Measurements from ENCODE around the gene SESTD1. TPM values are rescaled to one million over a fixed set of nuclear protein-coding genes. Genes with fewer than 3 reads are reported as not detected.
A peak's percentile ranks its signal among the peaks of the same experiment; 100 is the strongest.

The SESTD1 gene
- total and polyA plus RNA-seq, 2 of the 13 experiments (the other 11 are each of a cell fraction or from before 2014, with no cell fraction given): 74.4 to 101 TPM

DNA sequence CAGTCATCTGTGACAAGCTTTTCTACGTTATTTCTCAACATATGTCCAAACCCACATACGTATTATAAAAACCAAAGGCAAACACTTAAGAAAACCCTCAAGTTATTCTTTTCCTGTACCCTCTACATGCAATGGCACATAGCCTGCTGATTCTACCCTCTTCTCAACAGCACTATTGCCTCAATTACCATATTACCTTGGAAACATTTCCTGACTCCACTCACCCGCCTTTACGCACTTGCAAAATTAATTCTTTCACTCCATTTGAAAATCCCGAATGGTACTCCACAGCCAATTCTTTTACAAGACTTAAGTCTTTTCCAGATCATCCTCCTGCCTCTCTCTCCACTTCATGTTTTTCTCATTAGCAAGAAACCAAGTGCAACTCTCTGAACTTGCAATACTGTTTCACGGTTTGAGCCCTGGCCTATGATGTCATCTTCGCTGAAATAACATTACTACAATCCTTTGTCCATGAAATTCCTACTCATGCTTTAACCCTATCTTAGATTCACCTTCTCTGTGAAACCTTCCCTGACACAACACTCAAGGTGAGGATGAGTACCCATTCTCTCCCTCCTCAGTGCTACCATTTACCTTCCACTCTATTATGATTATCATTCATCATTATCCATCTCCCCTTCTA is 29.0 kb downstream of the SESTD1 start:
- no peak overlapping the region for H2AFZ ChIP-seq (ENCODE audit: low read length)
- peaks cover 87% of the 10 kb centered on the region for H3K4me1 ChIP-seq (ENCODE audit: insufficient read depth, low read length)
- peak overlapping the region; percentile 34 for H3K27ac ChIP-seq (ENCODE audit: extremely low read length, insufficient read depth, low read length)
- DNase-seq (ENCODE audit: low spot score) (peak; percentile 44), FAIRE-seq (no peak), ATAC-seq (no peak)
- POLR2A ChIA-PET: interaction anchor here (0.8 to 1.1 kb wide), 2 partner anchors 29 to 110 kb away, joined by 3 to 4 read pairs; partner anchors contain the start of gene SESTD1
- no peak overlapping the region for H3K4me3 ChIP-seq (replicated peaks in 1 of 3; ENCODE audit: insufficient read depth in 1 of 3, low read depth in 2 of 3, low read length in 3 of 3)
- H3K27me3 ChIP-seq (ENCODE audit: control insufficient read depth in 1 of 2, insufficient read depth in 2 of 2, low read length in 2 of 2): no peaks in the 10 kb centered on the region
- H3K9ac ChIP-seq (ENCODE audit: insufficient read depth, low read depth, low read length): no peak overlapping the region
- intact Hi-C loops (cut with micrococcal nuclease; ENCODE audit: unreplicated experiment): loop anchor here (10.0 kb wide), 1 partner anchor 309 kb away; no protein-coding TSS in a partner anchor
- TSS peak; percentile 2 for BruUV-seq (replicated peaks)
- H4K20me1 ChIP-seq (ENCODE audit: insufficient read depth, low read length): 0 out of 2 replicates have a peak, but pooled peaks cover 2% of the 10 kb centered on the region
- H3K4me2 ChIP-seq (ENCODE audit: low read depth, low read length): no peak overlapping the region
- in situ Hi-C loops (cut with HindIII; ENCODE audit: extremely low pct_ligation_motif_present, low pct_unique_long_range_greater_than_20kb): no loop called here
- CTCF ChIA-PET (ENCODE audit: low intra/inter-chr PET ratio, low total read pairs): no interaction called here
- 89% methylated on average over 7 of the region's 7 CpGs for WGBS (ENCODE audit: low lambda C conversion rate)
- peaks cover 95% of the 10 kb centered on the region for H3K79me2 ChIP-seq (ENCODE audit: insufficient read depth, low read length)
- H3K36me3 ChIP-seq (replicated peaks in 1 of 2; ENCODE audit: control insufficient read depth in 1 of 2, insufficient read depth in 2 of 2, low read length in 2 of 2): no peaks in the 10 kb centered on the region; a peak in 1 of 5 replicates
- H3K9me3 ChIP-seq (ENCODE audit: low read length): no peaks in the 10 kb centered on the region
- peak; percentile 7; the same call in 1 of the 2 replicates for TF ChIP-seq KAT7 (CRISPR knock-in tag; IDR thresholded peaks at IDR 0.05; ENCODE audit: borderline replicate concordance)
- TF ChIP-seq, protein P1, sequence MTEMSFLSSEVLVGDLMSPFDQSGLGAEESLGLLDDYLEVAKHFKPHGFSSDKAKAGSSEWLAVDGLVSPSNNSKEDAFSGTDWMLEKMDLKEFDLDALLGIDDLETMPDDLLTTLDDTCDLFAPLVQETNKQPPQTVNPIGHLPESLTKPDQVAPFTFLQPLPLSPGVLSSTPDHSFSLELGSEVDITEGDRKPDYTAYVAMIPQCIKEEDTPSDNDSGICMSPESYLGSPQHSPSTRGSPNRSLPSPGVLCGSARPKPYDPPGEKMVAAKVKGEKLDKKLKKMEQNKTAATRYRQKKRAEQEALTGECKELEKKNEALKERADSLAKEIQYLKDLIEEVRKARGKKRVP (CRISPR knock-in tag; IDR thresholded peaks at IDR 0.05): 0 out of 4 replicates have a peak, but pooled peaks of 1 of the 2 experiments have one; percentile 19
- TF ChIP-seq SAP130 (CRISPR knock-in tag; IDR thresholded peaks at IDR 0.05; ENCODE audit: low read depth): peak; percentile 26; the same call in 1 of the 2 replicates
- 0 out of 2 replicates have a peak, but pooled peaks have one; percentile 35 for TF ChIP-seq ZMYM4 (CRISPR knock-in tag; IDR thresholded peaks at IDR 0.05)
- TF ChIP-seq NR2F1 (CRISPR knock-in tag; IDR thresholded peaks at IDR 0.05): no peak
- no peak for TF ChIP-seq SOX13 (IDR thresholded peaks at IDR 0.05)
- 0 out of 4 replicates have a peak, but pooled peaks of 1 of the 2 experiments have one; percentile 20 for TF ChIP-seq SOX13 (CRISPR knock-in tag; conservative IDR thresholded peaks at IDR 0.05 in 1 of 2, IDR thresholded peaks at IDR 0.05 in 1 of 2)
- 0 out of 2 replicates have a peak, but pooled peaks have one; percentile 44 for TF ChIP-seq FUBP1 (CRISPR knock-in tag; IDR thresholded peaks at IDR 0.05; ENCODE audit: borderline replicate concordance)
- peak; percentile 94 for TF ChIP-seq ATF7 (IDR thresholded peaks at IDR 0.05)
- TF ChIP-seq ATF7 (CRISPR knock-in tag; IDR thresholded peaks at IDR 0.05): no peak
- no peak for TF ChIP-seq ZNF383 (CRISPR knock-in tag; IDR thresholded peaks at IDR 0.05; ENCODE audit: borderline replicate concordance)
- TF ChIP-seq, protein P2, sequence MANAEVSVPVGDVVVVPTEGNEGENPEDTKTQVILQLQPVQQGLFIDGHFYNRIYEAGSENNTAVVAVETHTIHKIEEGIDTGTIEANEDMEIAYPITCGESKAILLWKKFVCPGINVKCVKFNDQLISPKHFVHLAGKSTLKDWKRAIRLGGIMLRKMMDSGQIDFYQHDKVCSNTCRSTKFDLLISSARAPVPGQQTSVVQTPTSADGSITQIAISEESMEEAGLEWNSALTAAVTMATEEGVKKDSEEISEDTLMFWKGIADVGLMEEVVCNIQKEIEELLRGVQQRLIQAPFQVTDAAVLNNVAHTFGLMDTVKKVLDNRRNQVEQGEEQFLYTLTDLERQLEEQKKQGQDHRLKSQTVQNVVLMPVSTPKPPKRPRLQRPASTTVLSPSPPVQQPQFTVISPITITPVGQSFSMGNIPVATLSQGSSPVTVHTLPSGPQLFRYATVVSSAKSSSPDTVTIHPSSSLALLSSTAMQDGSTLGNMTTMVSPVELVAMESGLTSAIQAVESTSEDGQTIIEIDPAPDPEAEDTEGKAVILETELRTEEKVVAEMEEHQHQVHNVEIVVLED (CRISPR knock-in tag; IDR thresholded peaks at IDR 0.05; ENCODE audit: borderline replicate concordance): 0 out of 2 replicates have a peak, but pooled peaks have one; percentile 17
- TF ChIP-seq ZBTB21 (CRISPR knock-in tag; IDR thresholded peaks at IDR 0.05): peak; percentile 68; the same call in 1 of the 2 replicates
- TF ChIP-seq ARID5B (CRISPR knock-in tag; IDR thresholded peaks at IDR 0.05): peak; percentile 40; the same call in 1 of the 2 replicates

Measured in HepG2 (cell line).